HG03097 (cell line): ENCODE measurements around the gene NEDD4L.

ENCODE experiments used
- ATAC-seq: cut with Tn5 transposase; IDR thresholded peaks from one replicate; pipeline ENCODE4 v1.9.1; 2021; ENCODE audit not compliant: unreplicated experiment, low FRiP score

NEDD4L gene

GRCh38 chr18:58226429-58226828 lies 182.4 kb downstream of the NEDD4L start:
- no peak for ATAC-seq

- no peak for ATAC-seq
Observed at GRCh38 chr18:58227361-58227930, 183.4 kb downstream of the NEDD4L start.

- no peak for ATAC-seq
Observed at GRCh38 chr18:58228176-58228575, 184.2 kb downstream of the NEDD4L start.

GRCh38 chr18:58228762-58229161 lies 184.7 kb downstream of the NEDD4L start:
- no peak for ATAC-seq

GRCh38 chr18:58229162-58229561 lies 185.1 kb downstream of the NEDD4L start:
- ATAC-seq = no peak

- ATAC-seq = no peak
Observed at GRCh38 chr18:58230438-58231179, 186.6 kb downstream of the NEDD4L start.

GRCh38 chr18:58231930-58232329 lies 187.9 kb downstream of the NEDD4L start:
- no peak for ATAC-seq

- no peak for ATAC-seq
Observed at GRCh38 chr18:58232668-58233067, 188.6 kb downstream of the NEDD4L start.

GRCh38 chr18:58234359-58234741 lies 190.3 kb downstream of the NEDD4L start:
- ATAC-seq = no peak

- no peak for ATAC-seq
Observed at GRCh38 chr18:58235001-58235436, 191.0 kb downstream of the NEDD4L start.

GRCh38 chr18:58239879-58240278 lies 195.9 kb downstream of the NEDD4L start:
- no peak for ATAC-seq

GRCh38 chr18:58241026-58241679 lies 197.1 kb downstream of the NEDD4L start:
- no peak for ATAC-seq

GRCh38 chr18:58241877-58242276 lies 197.9 kb downstream of the NEDD4L start:
- no peak for ATAC-seq

- no peak for ATAC-seq
Observed at GRCh38 chr18:58242435-58242834, 198.4 kb downstream of the NEDD4L start.

GRCh38 chr18:58242968-58243367 lies 198.9 kb downstream of the NEDD4L start:
- no peak for ATAC-seq

- ATAC-seq = no peak
Observed at GRCh38 chr18:58243401-58243800, 199.4 kb downstream of the NEDD4L start.

- ATAC-seq = no peak
Observed at GRCh38 chr18:58247363-58247834, 203.4 kb downstream of the NEDD4L start.

- ATAC-seq = no peak
Observed at GRCh38 chr18:58249712-58250111, 205.7 kb downstream of the NEDD4L start.

- ATAC-seq = no peak
Observed at GRCh38 chr18:58251416-58251815, 207.4 kb downstream of the NEDD4L start.

GRCh38 chr18:58252166-58252565 lies 208.1 kb downstream of the NEDD4L start:
- ATAC-seq = no peak

GRCh38 chr18:58253318-58253717 lies 209.3 kb downstream of the NEDD4L start:
- no peak for ATAC-seq

- ATAC-seq = no peak
Observed at GRCh38 chr18:58253871-58254270, 209.8 kb downstream of the NEDD4L start.
